ENCODE data around the gene MT3. TPM values are rescaled to one million over a fixed set of nuclear protein-coding genes. Genes with fewer than 3 reads are reported as not detected.
A peak's percentile ranks its signal among the peaks of the same experiment; 100 is the strongest.

The MT3 gene
- total and polyA plus RNA-seq, 2 of the 8 experiments (the other 6 are each of a cell fraction or from before 2014, with no cell fraction given), result 0.17 TPM; not detected in 1

GRCh38 chr16:56547949-56548567 lies 41.3 kb upstream of the MT3 start:
- Histone ChIP-seq H3K27me3 (replicated peaks in 1 of 4; ENCODE audit: control insufficient read depth in 3 of 4, extremely low read depth in 1 of 4, insufficient read depth in 3 of 4, low read length in 3 of 4) (peaks cover 0 to 20% (median 16%) of the 10 kb centered on the region in 4 experiments; a peak in 4 of 7 replicates), H3K23ac (ENCODE audit: insufficient read length) (no peak overlapping the region), H3K18ac (ENCODE audit: extremely low read depth, low read length) (peak overlapping the region; percentile 93), H3K27ac (ENCODE audit: low read depth, low read length) (0 out of 2 replicates have a peak overlapping the region, but pooled peaks have one; percentile 16), H3K4me1 (replicated peaks in 1 of 4; ENCODE audit: control insufficient read depth in 3 of 4, insufficient read depth in 4 of 4, low read length in 3 of 4) (peaks cover 7 to 10% (median 9%) of the 10 kb centered on the region in 4 experiments; a peak in 6 of 7 replicates), H2AK5ac (ENCODE audit: low read depth, low read length) (no peak overlapping the region), H2AFZ (ENCODE audit: low read length) (0 out of 2 replicates have a peak overlapping the region, but pooled peaks have one; percentile 2), H4K91ac (replicated peaks; ENCODE audit: insufficient read length, low read length) (peak overlapping the region; percentile 37), H3K4ac (replicated peaks; ENCODE audit: insufficient read length, low read depth, low read length) (peak overlapping the region; percentile 32), H2BK20ac (ENCODE audit: low read length) (0 out of 2 replicates have a peak overlapping the region, but pooled peaks have one; percentile 86), H4K20me1 (replicated peaks in 1 of 2; ENCODE audit: control insufficient read depth in 1 of 2, insufficient read depth in 2 of 2, low read length in 2 of 2) (no peaks in the 10 kb centered on the region), H3K9me3 (ENCODE audit: insufficient read depth in 2 of 2, low read depth in 1 of 2, low read length in 1 of 2) (no peaks in the 10 kb centered on the region), H3K4me3 (ENCODE audit: extremely low read depth in 1 of 4, insufficient read depth in 2 of 4, low read depth in 3 of 4, low read length in 4 of 4) (peak overlapping the region in 2 of 4 experiments; percentile 1 to 39; a peak in 3 of 8 replicates), H2BK15ac (ENCODE audit: low read length) (peak overlapping the region; percentile 88; the same call in 1 of the 2 replicates), H2BK120ac (replicated peaks; ENCODE audit: low read depth, low read length) (peak overlapping the region; percentile 58), H3K23me2 (ENCODE audit: low read depth, low read length) (no peaks in the 10 kb centered on the region), H2BK5ac (ENCODE audit: low read depth, low read length) (peak overlapping the region; percentile 62; the same call in 1 of the 2 replicates), H3K79me2 (ENCODE audit: control insufficient read depth in 1 of 2, insufficient read depth in 2 of 2, low read length in 2 of 2) (no peaks in the 10 kb centered on the region), H3K9ac (replicated peaks in 1 of 4; ENCODE audit: extremely low read depth in 1 of 4, low read depth in 3 of 4, low read length in 3 of 4) (no peak overlapping the region; a peak in 1 of 7 replicates), H3K4me2 (ENCODE audit: insufficient read depth in 1 of 2, low read depth in 2 of 2, low read length in 2 of 2) (peak overlapping the region; percentile 63 to 67), H4K8ac (ENCODE audit: extremely low read depth, insufficient read depth, low read length) (no peak overlapping the region), H3K36me3 (ENCODE audit: control insufficient read depth in 2 of 4, insufficient read depth in 4 of 4, low read length in 3 of 4) (no peaks in the 10 kb centered on the region), H3K56ac (replicated peaks; ENCODE audit: insufficient read length, low read depth, low read length) (no peak overlapping the region), H2BK12ac (ENCODE audit: low read depth, low read length) (no peak overlapping the region; the same call in 1 of the 2 replicates), H3K14ac (ENCODE audit: insufficient read length) (no peak overlapping the region), H3K79me1 (ENCODE audit: low read depth, low read length) (no peaks in the 10 kb centered on the region), H4K5ac (ENCODE audit: insufficient read length, low read depth, low read length) (peak overlapping the region; percentile 5)
- FAIRE-seq (no peak), DNase-seq (ENCODE audit: low read depth in 1 of 2, low spot score in 2 of 2) (no peak)
- ChIA-PET POLR2A (ENCODE audit: partially characterized antibody) (interaction anchor here (0.8 to 1.9 kb wide), 11 partner anchors 9 to 136 kb away, joined by 3 to 8 read pairs (median 4); partner anchors contain the start of genes BBS2 and MT1E), CTCF (ENCODE audit: partially characterized antibody) (interaction anchor here (1.1 to 1.6 kb wide), 8 partner anchors 14 to 135 kb away, joined by 3 to 8 read pairs (median 5); no protein-coding TSS in a partner anchor)
- 65 to 100% methylated on average over 1 to 4 of the region's 4 CpGs for WGBS, 2 experiments (ENCODE audit: extremely low coverage in 1 of 2, insufficient coverage in 1 of 2, insufficient read length in 1 of 2, insufficient replicate concordance in 2 of 2, low coverage in 1 of 2, low lambda C conversion rate in 2 of 2, missing lambda C conversion rate in 1 of 2)
- no peak for TF ChIP-seq KDM1A (IDR thresholded peaks at IDR 0.05; ENCODE audit: borderline replicate concordance, low read length)
- TF ChIP-seq TAF7 (optimal IDR thresholded peaks at IDR 0.05; ENCODE audit: borderline replicate concordance, low read depth, low read length), result no peak
- TF ChIP-seq EP300 (IDR thresholded peaks at IDR 0.05; ENCODE audit: borderline replicate concordance in 1 of 2, low read depth in 2 of 2, low read length in 2 of 2), result no peak
- no peak for TF ChIP-seq ZNF274 (IDR thresholded peaks at IDR 0.05; ENCODE audit: borderline replicate concordance, extremely low read depth, low read length)
- TF ChIP-seq EZH2 (IDR thresholded peaks at IDR 0.05; ENCODE audit: low read depth, low read length, severe bottlenecking), result no peak
- no peak for TF ChIP-seq CBX8 (IDR thresholded peaks at IDR 0.05; ENCODE audit: borderline replicate concordance, low read depth, low read length)
- no peak for TF ChIP-seq HDAC2 (IDR thresholded peaks at IDR 0.05; ENCODE audit: borderline replicate concordance in 1 of 2, low read depth in 2 of 2, low read length in 2 of 2)
- TF ChIP-seq ASH2L (IDR thresholded peaks at IDR 0.05; ENCODE audit: low read length), result no peak
- no peak for TF ChIP-seq CEBPB (IDR thresholded peaks at IDR 0.05; ENCODE audit: low read depth, low read length)
- TF ChIP-seq GABPA (IDR thresholded peaks at IDR 0.05; ENCODE audit: borderline replicate concordance, insufficient read depth, low read length), result no peak
- TF ChIP-seq JUND (IDR thresholded peaks at IDR 0.05; ENCODE audit: low read length), result no peak

All from H1 (cell line).